HG03565 (cell line): ENCODE measurements around the gene GARIN5A.
A peak's percentile ranks its signal among the peaks of the same experiment; 100 is the strongest.

ENCODE experiments used
- ATAC-seq: cut with Tn5 transposase; IDR thresholded peaks from one replicate; pipeline ENCODE4 v1.9.1; 2021; ENCODE audit warnings: mild to moderate bottlenecking, moderate library complexity; ENCODE audit not compliant: unreplicated experiment

GARIN5A gene

GRCh38 chr19:50476224-50476906 lies at the start of gene GARIN5A, which contains the start of gene EMC10:
Gene GARIN5A (minus strand): TSS chr19:50476848. CDS start chr19:50476388, 460 bp downstream.
Gene EMC10 (plus strand): TSS chr19:50476507. CDS start chr19:50476545, 38 bp downstream.
- peak; percentile 77 for ATAC-seq

GRCh38 chr19:50522881-50523280 lies 46.2 kb upstream of the GARIN5A start:
- ATAC-seq, result no peak

- ATAC-seq, result no peak
Observed at GRCh38 chr19:50520822-50521465, 44.3 kb upstream of the GARIN5A start.

GRCh38 chr19:50519006-50519575 lies 42.4 kb upstream of the GARIN5A start:
- no peak for ATAC-seq

- ATAC-seq, result no peak
Observed at GRCh38 chr19:50518091-50519005, 41.7 kb upstream of the GARIN5A start.

- no peak for ATAC-seq
Observed at GRCh38 chr19:50517704-50518075, 41.0 kb upstream of the GARIN5A start.

GRCh38 chr19:50516964-50517703 lies 40.5 kb upstream of the GARIN5A start:
- ATAC-seq, result no peak

GRCh38 chr19:50516456-50516855 lies 39.8 kb upstream of the GARIN5A start:
- ATAC-seq, result no peak

- no peak for ATAC-seq
Observed at GRCh38 chr19:50515168-50515561, 38.5 kb upstream of the GARIN5A start.

GRCh38 chr19:50514346-50515167 lies 37.9 kb upstream of the GARIN5A start:
- no peak for ATAC-seq

GRCh38 chr19:50513746-50514345 lies 37.2 kb upstream of the GARIN5A start, which contains the start of gene ASPDH:
Gene ASPDH (minus strand): TSS chr19:50513913. CDS start chr19:50513823, 90 bp downstream.
- no peak for ATAC-seq

GRCh38 chr19:50512999-50513745 lies 36.5 kb upstream of the GARIN5A start:
- no peak for ATAC-seq

- ATAC-seq, result no peak
Observed at GRCh38 chr19:50512112-50512998, 35.7 kb upstream of the GARIN5A start.

GRCh38 chr19:50511069-50511822 lies 34.6 kb upstream of the GARIN5A start, which contains the start of gene JOSD2:
Gene JOSD2 (minus strand): TSS chr19:50511191. CDS start chr19:50510431, 760 bp downstream.
- peak; percentile 78 for ATAC-seq

- no peak for ATAC-seq
Observed at GRCh38 chr19:50510700-50511068, 34.0 kb upstream of the GARIN5A start.

GRCh38 chr19:50510121-50510670 lies 33.5 kb upstream of the GARIN5A start:
- ATAC-seq, result no peak
